Measurements from ENCODE around the gene AGBL1.
"Not testable (repeated sequence)": the region's sequence is repeated elsewhere in the genome, so short reads cannot be mapped to it uniquely, and the experiment has no call there.

AGBL1 gene

DNA sequence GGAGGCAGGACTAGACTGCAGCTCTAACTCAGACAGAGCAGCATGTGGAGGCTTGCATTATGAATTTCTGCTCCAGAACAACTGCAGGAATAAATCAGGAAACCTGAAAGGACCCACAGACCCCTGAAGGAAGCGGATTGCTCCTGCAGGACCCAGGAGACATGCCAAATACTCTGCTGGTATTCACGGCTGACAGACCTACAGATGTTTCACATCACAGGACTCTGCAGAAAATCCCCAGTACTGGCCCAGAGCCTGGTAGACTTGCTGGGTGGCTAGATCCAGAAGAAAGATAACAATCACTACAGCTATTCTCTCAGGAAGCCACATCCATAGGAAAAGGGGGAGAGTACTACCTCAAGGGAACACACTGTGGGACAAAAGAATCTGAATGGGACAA, 942.1 kb downstream of the AGBL1 start:
- no peak for TF ChIP-seq CTCF (IDR thresholded peaks at IDR 0.05)
- no peak overlapping the region for H3K4me3 Mint-ChIP-seq

GRCh38 chr15:87031540-87032230, 952.0 kb downstream of the AGBL1 start:
- Mint-ChIP-seq H3K4me1 (peaks cover 13% of the 10 kb centered on the region), H3K36me3 (ENCODE audit: low read depth) (no peaks in the 10 kb centered on the region), H3K27me3 (ENCODE audit: low read depth, poor library complexity) (no peaks in the 10 kb centered on the region), H3K27ac (no peak overlapping the region), H3K4me3 (no peak overlapping the region), H3K9me3 (peaks cover 4% of the 10 kb centered on the region)
- DNase-seq = no peak
- TF ChIP-seq CTCF (IDR thresholded peaks at IDR 0.05) = no peak

More for the DNA sequence above, 942.1 kb downstream of the AGBL1 start:
- H3K36me3 Mint-ChIP-seq (ENCODE audit: low read depth) = peaks cover 16% of the 10 kb centered on the region
- no peak overlapping the region for H3K27ac Mint-ChIP-seq
- H3K27me3 Mint-ChIP-seq (ENCODE audit: low read depth, poor library complexity) = peaks cover 5% of the 10 kb centered on the region
- peaks cover 55% of the 10 kb centered on the region for H3K9me3 Mint-ChIP-seq
- DNase-seq = no peak
- H3K4me1 Mint-ChIP-seq = no peaks in the 10 kb centered on the region

GRCh38 chr15:87032295-87032694, 952.6 kb downstream of the AGBL1 start:
- H3K4me1 Mint-ChIP-seq = peaks cover 13% of the 10 kb centered on the region
- TF ChIP-seq CTCF (IDR thresholded peaks at IDR 0.05) = no peak
- H3K4me3 Mint-ChIP-seq = no peak overlapping the region
- no peak for DNase-seq
- H3K9me3 Mint-ChIP-seq = no peaks in the 10 kb centered on the region
- H3K36me3 Mint-ChIP-seq (ENCODE audit: low read depth) = no peaks in the 10 kb centered on the region
- H3K27me3 Mint-ChIP-seq (ENCODE audit: low read depth, poor library complexity) = no peaks in the 10 kb centered on the region
- no peak overlapping the region for H3K27ac Mint-ChIP-seq

DNA sequence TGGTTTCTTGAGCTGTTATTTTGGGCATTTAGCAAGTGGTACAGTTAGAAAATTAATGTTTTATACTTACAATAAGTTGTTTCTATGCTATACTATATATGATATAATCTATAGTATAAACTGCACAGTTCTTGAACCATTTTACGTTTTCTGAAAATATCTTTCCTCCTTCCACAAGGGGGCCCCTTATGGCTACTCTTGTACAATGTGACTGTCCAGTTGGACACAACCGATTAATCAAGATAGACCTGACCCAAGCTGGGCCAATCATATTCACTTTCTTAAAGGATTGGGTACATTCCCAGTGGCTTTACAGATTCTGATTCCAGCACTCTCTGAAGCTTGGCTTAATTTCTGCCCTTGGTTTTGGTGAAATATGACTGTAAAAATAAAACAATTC, 953.4 kb downstream of the AGBL1 start:
- no peaks in the 10 kb centered on the region for H3K36me3 Mint-ChIP-seq (ENCODE audit: low read depth)
- H3K27me3 Mint-ChIP-seq (ENCODE audit: low read depth, poor library complexity) = no peaks in the 10 kb centered on the region
- peaks cover 13% of the 10 kb centered on the region for H3K4me1 Mint-ChIP-seq
- TF ChIP-seq CTCF (IDR thresholded peaks at IDR 0.05) = peak; percentile 42
- no peak overlapping the region for H3K27ac Mint-ChIP-seq
- DNase-seq = peak; percentile 2
- no peaks in the 10 kb centered on the region for H3K9me3 Mint-ChIP-seq
- H3K4me3 Mint-ChIP-seq = no peak overlapping the region

GRCh38 chr15:87034886-87035285, 955.2 kb downstream of the AGBL1 start:
- H3K27me3 Mint-ChIP-seq (ENCODE audit: low read depth, poor library complexity) = no peaks in the 10 kb centered on the region
- no peak for DNase-seq
- no peaks in the 10 kb centered on the region for H3K9me3 Mint-ChIP-seq
- no peak for TF ChIP-seq CTCF (IDR thresholded peaks at IDR 0.05)
- peaks cover 13% of the 10 kb centered on the region for H3K4me1 Mint-ChIP-seq
- H3K4me3 Mint-ChIP-seq = no peak overlapping the region
- H3K27ac Mint-ChIP-seq = no peak overlapping the region
- no peaks in the 10 kb centered on the region for H3K36me3 Mint-ChIP-seq (ENCODE audit: low read depth)

- Mint-ChIP-seq H3K36me3 (ENCODE audit: low read depth) (no peaks in the 10 kb centered on the region), H3K4me1 (peaks cover 13% of the 10 kb centered on the region), H3K27me3 (ENCODE audit: low read depth, poor library complexity) (no peaks in the 10 kb centered on the region), H3K4me3 (no peak overlapping the region), H3K9me3 (no peaks in the 10 kb centered on the region), H3K27ac (no peak overlapping the region)
- DNase-seq = peak; percentile 1
- no peak for TF ChIP-seq CTCF (IDR thresholded peaks at IDR 0.05)
These were observed 958.7 kb downstream of the AGBL1 start for GRCh38 chr15:87038404-87038803.

DNA sequence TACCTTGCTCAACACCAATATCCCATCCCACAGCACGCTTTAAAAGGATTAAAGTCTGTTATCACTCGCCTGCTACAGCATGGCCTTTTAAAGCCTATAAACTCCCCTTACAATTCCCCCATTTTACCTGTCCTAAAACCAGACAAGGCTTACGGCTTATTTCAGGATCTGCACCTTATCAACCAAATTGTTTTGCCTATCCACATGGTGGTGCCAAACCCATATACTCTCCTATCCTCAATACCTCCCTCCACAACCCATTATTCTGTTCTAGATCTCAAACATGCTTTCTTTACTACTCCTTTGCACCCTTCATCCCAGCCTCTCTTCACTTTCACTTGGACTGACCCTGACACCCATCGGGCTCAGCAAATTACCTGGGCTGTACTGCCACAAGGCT, 962.9 kb downstream of the AGBL1 start:
- not testable (repeated sequence) for DNase-seq; H3K27me3 Mint-ChIP-seq (ENCODE audit: low read depth, poor library complexity); H3K9me3 Mint-ChIP-seq; H3K4me1 Mint-ChIP-seq; H3K36me3 Mint-ChIP-seq (ENCODE audit: low read depth); H3K4me3 Mint-ChIP-seq; H3K27ac Mint-ChIP-seq

Measured in nephron progenitor cell (in vitro differentiated cells).